H1 (cell line): ENCODE results near the gene TBC1D7. TPM values are rescaled to one million over a fixed set of nuclear protein-coding genes. Genes with fewer than 3 reads are reported as not detected.

Source experiments
- CTCF ChIA-PET: fragments of 300-600 bp; sonication (Branson Sonifier 250); formaldehyde crosslinking; loops from one replicate; lab custom pipeline; 2021; ENCODE audit not compliant: partially characterized antibody; lab: Charles Lee
- POLR2A ChIA-PET: fragments of 300-600 bp; sonication (Branson Sonifier 250); formaldehyde crosslinking; loops from one replicate; lab custom pipeline; 2021; ENCODE audit warnings: inconsistent platforms; ENCODE audit not compliant: partially characterized antibody; lab: Charles Lee
- DNase-seq, 2 experiments: peaks; one replicate each; pipeline versions ENCODE4 v3.0.0 to v3.0.0-alpha.2; 2010 to 2022; ENCODE audit warnings: low spot score in 2 of 2, low read depth in 1 of 2, mixed read lengths in 1 of 2
- FAIRE-seq: peaks from 2 replicates; lab custom pipeline; 2011; peaks lifted over from hg19 to GRCh38; lab: Jason Lieb, UNC
- H2AFZ ChIP-seq: 2 replicates; pipeline ENCODE4 v1.8.1; 2012; ENCODE audit warnings: low read length, inconsistent platforms
- H2AK5ac ChIP-seq: 2 replicates; pipeline ENCODE4 v1.6.1; 2013; ENCODE audit warnings: low read depth, low read length
- H2BK120ac ChIP-seq: replicated peaks from 2 replicates; pipeline ENCODE3; 2013; ENCODE audit warnings: low read depth, low read length, inconsistent platforms
- H2BK12ac ChIP-seq: 2 replicates; pipeline ENCODE4 v1.6.1; 2013; ENCODE audit warnings: low read depth, low read length
- H2BK15ac ChIP-seq: 2 replicates; pipeline ENCODE4 v1.6.1; 2013; ENCODE audit warnings: low read length
- H2BK20ac ChIP-seq: 2 replicates; pipeline ENCODE4 v1.6.1; 2013; ENCODE audit warnings: low read length
- H2BK5ac ChIP-seq: 2 replicates; pipeline ENCODE4 v1.6.1; 2013; ENCODE audit warnings: low read depth, low read length
- H3K14ac ChIP-seq: 2 replicates; pipeline ENCODE4 v1.6.1; 2013; ENCODE audit warnings: inconsistent platforms; ENCODE audit not compliant: insufficient read length
- H3K18ac ChIP-seq: 2 replicates; pipeline ENCODE4 v1.6.1; 2013; ENCODE audit warnings: low read length; ENCODE audit errors: extremely low read depth
- H3K23ac ChIP-seq: 2 replicates; pipeline ENCODE4 v1.6.1; 2013; ENCODE audit warnings: inconsistent platforms; ENCODE audit not compliant: insufficient read length
- H3K23me2 ChIP-seq: 2 replicates; pipeline ENCODE4 v1.6.1; 2013; ENCODE audit warnings: low read depth, low read length
- H3K27ac ChIP-seq: 2 replicates; pipeline ENCODE4 v1.6.1; 2011; ENCODE audit warnings: low read depth, low read length, inconsistent platforms
- H3K27me3 ChIP-seq, 4 experiments: replicated peaks in 1 of 4; 1 replicate in 1 of 4; 2 replicates in 3 of 4; pipeline versions ENCODE4 v1.6.1 to v1.8.1; 2011 to 2013; ENCODE audit warnings: low read length in 3 of 4, mild to moderate bottlenecking in 3 of 4, inconsistent platforms in 2 of 4, mixed read lengths in 2 of 4, moderate library complexity in 1 of 4; ENCODE audit not compliant: control insufficient read depth in 3 of 4, insufficient read depth in 3 of 4; ENCODE audit errors: extremely low read depth in 1 of 4
- H3K36me3 ChIP-seq, 4 experiments: 2 replicates each; pipeline versions ENCODE4 v1.6.1 to v1.8.1; 2011 to 2013; ENCODE audit warnings: mild to moderate bottlenecking in 4 of 4, low read length in 3 of 4, moderate library complexity in 2 of 4, control low read depth in 1 of 4, inconsistent platforms in 1 of 4; ENCODE audit not compliant: insufficient read depth in 4 of 4, control insufficient read depth in 2 of 4
- H3K4ac ChIP-seq: replicated peaks from 2 replicates; pipeline ENCODE3; 2013; ENCODE audit warnings: low read length, low read depth, mixed read lengths, inconsistent platforms; ENCODE audit not compliant: insufficient read length
- H3K4me1 ChIP-seq, 4 experiments: replicated peaks in 1 of 4; 1 replicate in 1 of 4; 2 replicates in 3 of 4; pipeline versions ENCODE4 v1.6.1 to v1.8.1; 2011 to 2013; ENCODE audit warnings: low read length in 3 of 4, inconsistent platforms in 2 of 4, mixed read lengths in 1 of 4; ENCODE audit not compliant: insufficient read depth in 4 of 4, control insufficient read depth in 3 of 4
- H3K4me2 ChIP-seq, 2 experiments: 2 replicates each; pipeline versions ENCODE4 v1.6.1 to v1.8.1; 2011 to 2013; ENCODE audit warnings: low read depth in 2 of 2, low read length in 2 of 2, control low read depth in 1 of 2, inconsistent platforms in 1 of 2, mild to moderate bottlenecking in 1 of 2; ENCODE audit not compliant: insufficient read depth in 1 of 2
- H3K4me3 ChIP-seq, 4 experiments: fragments of 200-600, 300-600 bp in 1 of 4; sonication (generic), shearing (Covaris generic), sonication (Bioruptor Twin) in 1 of 4; 2 replicates each; pipeline versions ENCODE4 v1.5.1 to v1.8.1; 2011 to 2016; ENCODE audit warnings: low read length in 4 of 4, low read depth in 3 of 4, control low read depth in 2 of 4, inconsistent platforms in 2 of 4, mild to moderate bottlenecking in 2 of 4, mixed read lengths in 1 of 4, moderate library complexity in 1 of 4; ENCODE audit not compliant: insufficient read depth in 2 of 4; ENCODE audit errors: extremely low read depth in 1 of 4
- H3K56ac ChIP-seq: replicated peaks from 2 replicates; pipeline ENCODE3; 2013; ENCODE audit warnings: low read depth, mild to moderate bottlenecking, mixed read lengths, low read length, inconsistent platforms; ENCODE audit not compliant: insufficient read length
- H3K79me1 ChIP-seq: 2 replicates; pipeline ENCODE4 v1.6.1; 2013; ENCODE audit warnings: low read depth, low read length, control low read depth
- H3K79me2 ChIP-seq, 2 experiments: 2 replicates each; pipeline versions ENCODE4 v1.6.1 to v1.8.1; 2012 to 2013; ENCODE audit warnings: low read length in 2 of 2, mild to moderate bottlenecking in 2 of 2, inconsistent platforms in 1 of 2; ENCODE audit not compliant: insufficient read depth in 2 of 2, control insufficient read depth in 1 of 2
- H3K9ac ChIP-seq, 4 experiments: replicated peaks in 1 of 4; 1 replicate in 1 of 4; 2 replicates in 3 of 4; pipeline versions ENCODE4 v1.6.1 to v1.8.1; 2011 to 2013; ENCODE audit warnings: low read depth in 3 of 4, low read length in 3 of 4, control low read depth in 2 of 4, mild to moderate bottlenecking in 2 of 4, moderate library complexity in 2 of 4, inconsistent platforms in 1 of 4; ENCODE audit errors: extremely low read depth in 1 of 4
- H3K9me3 ChIP-seq, 2 experiments: 2 replicates each; pipeline versions ENCODE4 v1.6.1 to v1.8.1; 2012 to 2013; ENCODE audit warnings: mild to moderate bottlenecking in 2 of 2, moderate library complexity in 2 of 2, control low read depth in 1 of 2, inconsistent platforms in 1 of 2, low read depth in 1 of 2, low read length in 1 of 2, mixed read lengths in 1 of 2; ENCODE audit not compliant: insufficient read depth in 2 of 2
- H4K20me1 ChIP-seq, 2 experiments: replicated peaks in 1 of 2; 2 replicates each; pipeline versions ENCODE3 to v1.8.1; 2011 to 2013; ENCODE audit warnings: inconsistent platforms in 2 of 2, low read length in 2 of 2, mild to moderate bottlenecking in 1 of 2; ENCODE audit not compliant: insufficient read depth in 2 of 2, control insufficient read depth in 1 of 2
- H4K5ac ChIP-seq: 2 replicates; pipeline ENCODE4 v1.6.1; 2013; ENCODE audit warnings: low read length, low read depth, mixed read lengths, inconsistent platforms; ENCODE audit not compliant: insufficient read length
- H4K8ac ChIP-seq: 2 replicates; pipeline ENCODE4 v1.8.0; 2013; ENCODE audit warnings: mild to moderate bottlenecking, moderate library complexity, low read length, inconsistent platforms; ENCODE audit not compliant: insufficient read depth; ENCODE audit errors: extremely low read depth
- H4K91ac ChIP-seq: replicated peaks from 2 replicates; pipeline ENCODE3; 2013; ENCODE audit warnings: low read length, mixed read lengths, inconsistent platforms; ENCODE audit not compliant: insufficient read length
- ASH2L ChIP-seq: fragments of 200-600, 300-600 bp; sonication (generic); IDR thresholded peaks from one replicate; pipeline ENCODE4 v1.7.1; 2017; ENCODE audit warnings: low read length
- TAF7 ChIP-seq: optimal IDR thresholded peaks from 2 replicates; pipeline ENCODE3; 2011; ENCODE audit warnings: low read depth, mild to moderate bottlenecking, inconsistent platforms, low read length, moderate library complexity, borderline replicate concordance
- WGBS, 2 experiments: shearing (Covaris generic) in 1 of 2; methylation state at CpG; one replicate each; pipeline versions ENCODE4 v1.1.6 to v1.1.7; 2013 to 2015; ENCODE audit warnings: low lambda C conversion rate in 2 of 2, mixed read lengths in 2 of 2, inconsistent platforms in 1 of 2, low coverage in 1 of 2, missing lambda C conversion rate in 1 of 2; ENCODE audit not compliant: insufficient replicate concordance in 2 of 2, insufficient coverage in 1 of 2, insufficient read length in 1 of 2; ENCODE audit errors: extremely low coverage in 1 of 2, missing lambda C conversion rate in 1 of 2; 5-methylcytosine and 5-hydroxymethylcytosine counted together
- polyA plus RNA-seq, 7 experiments: library from polyadenylated mRNA; depleted of rRNA in 3 of 7; stranded (reverse) in 5 of 7; unstranded in 2 of 7; fragments of >200 nt in 5 of 7; fragments of 200-250 nt in 2 of 7; gene quantifications; 1 replicate in 5 of 7; 2 replicates in 1 of 7; 4 replicates in 1 of 7; pipeline versions ENCODE4 v1.2.1 to v1.2.3, GENCODE V29; 2011 to 2013; ENCODE audit warnings: missing spikeins in 2 of 7, mixed read lengths in 2 of 7
- total RNA-seq: library from RNA; stranded (reverse); fragmentation: NEBNext Ultra II Directional; extraction: Animal tissue kit (Norgen Biotek cat#: 25700); gene quantifications from 2 replicates; pipeline ENCODE4 v1.2.1, GENCODE V29; 2021

Gene TBC1D7
- total and polyA plus RNA-seq, 2 of the 8 experiments (the other 6 are each of a cell fraction or from before 2014, with no cell fraction given): 46.1 to 55.2 TPM

DNA sequence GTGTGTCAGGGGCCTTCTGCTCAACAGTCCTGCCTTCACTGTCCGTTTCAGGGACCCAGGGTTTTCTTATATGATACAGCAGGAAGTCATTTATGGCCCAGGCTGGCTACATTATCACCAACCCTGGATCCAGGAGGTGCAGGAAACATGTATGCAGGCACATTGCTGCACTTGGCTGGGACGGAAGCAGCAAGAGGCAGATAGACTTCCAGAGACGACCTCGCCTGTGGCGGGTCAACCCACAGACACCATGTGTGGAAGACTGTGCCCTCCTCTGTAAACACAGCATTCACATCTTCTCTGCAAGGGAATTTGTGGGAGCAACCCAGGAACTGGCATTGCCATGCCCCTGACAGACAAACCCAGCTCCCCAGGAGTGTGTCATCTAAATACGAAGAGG, 43.7 kb downstream of the TBC1D7 start:
- H2BK20ac ChIP-seq: no peak overlapping the region
- ChIA-PET CTCF (interaction anchor here (1.3 kb wide), 1 partner anchor 89 kb away, joined by 4 read pairs; no protein-coding TSS in a partner anchor), POLR2A (interaction anchor here (1.5 to 2.1 kb wide), 3 partner anchors 9 to 17 kb away, joined by 4 to 8 read pairs (median 6); no protein-coding TSS in a partner anchor)
- peaks cover 1 to 2% of the 10 kb centered on the region in 2 experiments for H4K20me1 ChIP-seq
- H3K27me3 ChIP-seq: no peaks in the 10 kb centered on the region
- H3K18ac ChIP-seq: no peak overlapping the region
- no peak overlapping the region for H3K4me3 ChIP-seq
- H4K5ac ChIP-seq: no peak overlapping the region
- WGBS, 2 experiments: 95% methylated on average over 6 of the region's 6 CpGs; no CpG with 5 or more reads in 1 of the 2 experiments
- H2BK5ac ChIP-seq: no peak overlapping the region
- no peak overlapping the region for H3K4me2 ChIP-seq
- no peaks in the 10 kb centered on the region for H3K79me1 ChIP-seq
- peaks cover 14 to 17% of the 10 kb centered on the region in 2 experiments; a peak in 3 of 4 replicates for H3K9me3 ChIP-seq
- H3K23ac ChIP-seq: no peak overlapping the region
- H4K8ac ChIP-seq: no peak overlapping the region
- H3K4ac ChIP-seq: no peak overlapping the region
- no peaks in the 10 kb centered on the region for H3K23me2 ChIP-seq
- H4K91ac ChIP-seq: no peak overlapping the region
- no peak overlapping the region for H3K56ac ChIP-seq
- H3K36me3 ChIP-seq: peaks cover 0 to 37% (median 13%) of the 10 kb centered on the region in 4 experiments; a peak in 2 of 8 replicates
- no peak overlapping the region for H2BK120ac ChIP-seq
- H2AFZ ChIP-seq: no peak overlapping the region
- DNase-seq: no peak
- H2BK12ac ChIP-seq: no peak overlapping the region
- no peak overlapping the region for H3K27ac ChIP-seq
- H2BK15ac ChIP-seq: no peak overlapping the region
- no peak overlapping the region for H3K9ac ChIP-seq
- H3K79me2 ChIP-seq: no peaks in the 10 kb centered on the region
- FAIRE-seq: no peak
- no peak overlapping the region for H2AK5ac ChIP-seq
- H3K14ac ChIP-seq: no peak overlapping the region
- peaks cover 0 to 5% (median 4%) of the 10 kb centered on the region in 4 experiments; a peak in 2 of 7 replicates for H3K4me1 ChIP-seq
- TF ChIP-seq ASH2L (no peak), TAF7 (no peak)
